ENCODE results near the gene ZNF565. TPM values are rescaled to one million over a fixed set of nuclear protein-coding genes. Genes with fewer than 3 reads are reported as not detected.

ZNF565 gene
- total RNA-seq, 1 experiment from 2014 or later = 4.8 TPM

- DNase-seq = no peak
- H3K4me2 ChIP-seq (ENCODE audit: insufficient read depth, insufficient read length, low read length) = no peak overlapping the region
- no peaks in the 10 kb centered on the region for H3K23me2 ChIP-seq (ENCODE audit: insufficient read length, low read depth, low read length, poor library complexity, severe bottlenecking)
- no peak overlapping the region for H3K23ac ChIP-seq (ENCODE audit: insufficient read length, low read depth, low read length)
- H2BK20ac ChIP-seq (ENCODE audit: low read depth, low read length, poor library complexity, severe bottlenecking) = no peak overlapping the region
- no peaks in the 10 kb centered on the region for H3K79me2 ChIP-seq (ENCODE audit: insufficient read depth, low read length)
- H3K18ac ChIP-seq (ENCODE audit: insufficient read length, low read depth, low read length) = no peak overlapping the region
- Mint-ChIP-seq H3K27me3 (ENCODE audit: low read depth) (no peaks in the 10 kb centered on the region), H3K27ac (no peak overlapping the region), H3K4me3 (no peak overlapping the region), H3K36me3 (ENCODE audit: insufficient read depth in 1 of 3, low read depth in 3 of 3) (no peaks in the 10 kb centered on the region; a peak in 2 of 7 replicates), H3K4me1 (peaks cover 0 to 2% of the 10 kb centered on the region in 2 experiments; a peak in 2 of 4 replicates), H3K9me3 (no peaks in the 10 kb centered on the region)
- H4K91ac ChIP-seq (ENCODE audit: insufficient read length, low read depth, low read length) = no peak overlapping the region
- no peak for TF ChIP-seq CTCF (conservative IDR thresholded peaks at IDR 0.05)
- no peak overlapping the region for H2BK5ac ChIP-seq (ENCODE audit: insufficient read length, low read length)
- H4K20me1 ChIP-seq (ENCODE audit: control insufficient read depth, insufficient read depth, insufficient read length) = no peaks in the 10 kb centered on the region
- H3T11ph ChIP-seq (ENCODE audit: low read length) = no peak overlapping the region
- H2AK5ac ChIP-seq (ENCODE audit: insufficient read length, low read length) = no peak overlapping the region
- H3K27ac ChIP-seq (ENCODE audit: insufficient read length, low read depth, low read length) = no peak overlapping the region
- H3K27me3 ChIP-seq (ENCODE audit: insufficient read depth, low read length) = no peaks in the 10 kb centered on the region
- no peak overlapping the region for H2BK12ac ChIP-seq (ENCODE audit: insufficient read length, low read depth, low read length)
- H3K9ac ChIP-seq (ENCODE audit: extremely low read depth, insufficient read length, low read length) = no peak overlapping the region
- H2BK15ac ChIP-seq (ENCODE audit: low read depth, low read length) = no peak overlapping the region
- H3K4me1 ChIP-seq (ENCODE audit: insufficient read depth, low read length) = no peaks in the 10 kb centered on the region
- H3K9me3 ChIP-seq (ENCODE audit: control insufficient read depth, low read depth, low read length) = no peaks in the 10 kb centered on the region
- no peak overlapping the region for H2AFZ ChIP-seq (ENCODE audit: low read length)
- H3K4ac ChIP-seq (ENCODE audit: low read depth, low read length) = no peak overlapping the region
- no peaks in the 10 kb centered on the region for H3K79me1 ChIP-seq (ENCODE audit: insufficient read depth, low read depth, low read length, poor library complexity, severe bottlenecking)
- no peak overlapping the region for H4K8ac ChIP-seq (replicated peaks; ENCODE audit: insufficient read length, low read depth, low read length)
- no peak overlapping the region for H4K5ac ChIP-seq (ENCODE audit: insufficient read length, low read depth, low read length)
- H3K14ac ChIP-seq (ENCODE audit: insufficient read depth, low read length) = no peak overlapping the region
- no peak overlapping the region for H3K56ac ChIP-seq (ENCODE audit: insufficient read length, low read depth, low read length)
- no peak overlapping the region for H2BK120ac ChIP-seq (ENCODE audit: low read depth, low read length, poor library complexity, severe bottlenecking)
- no CpG with 5 or more reads among the region's 3 CpGs for WGBS (ENCODE audit: extremely low coverage, insufficient read length, low lambda C conversion rate)
Measured at GRCh38 chr19:36207605-36208252, 6.7 kb downstream of the ZNF565 start.
